ENCODE results near the gene ALOX12B.

Gene ALOX12B

GRCh38 chr17:8095361-8095760 is 7.8 kb upstream of the ALOX12B start:
- TF ChIP-seq, protein P1, sequence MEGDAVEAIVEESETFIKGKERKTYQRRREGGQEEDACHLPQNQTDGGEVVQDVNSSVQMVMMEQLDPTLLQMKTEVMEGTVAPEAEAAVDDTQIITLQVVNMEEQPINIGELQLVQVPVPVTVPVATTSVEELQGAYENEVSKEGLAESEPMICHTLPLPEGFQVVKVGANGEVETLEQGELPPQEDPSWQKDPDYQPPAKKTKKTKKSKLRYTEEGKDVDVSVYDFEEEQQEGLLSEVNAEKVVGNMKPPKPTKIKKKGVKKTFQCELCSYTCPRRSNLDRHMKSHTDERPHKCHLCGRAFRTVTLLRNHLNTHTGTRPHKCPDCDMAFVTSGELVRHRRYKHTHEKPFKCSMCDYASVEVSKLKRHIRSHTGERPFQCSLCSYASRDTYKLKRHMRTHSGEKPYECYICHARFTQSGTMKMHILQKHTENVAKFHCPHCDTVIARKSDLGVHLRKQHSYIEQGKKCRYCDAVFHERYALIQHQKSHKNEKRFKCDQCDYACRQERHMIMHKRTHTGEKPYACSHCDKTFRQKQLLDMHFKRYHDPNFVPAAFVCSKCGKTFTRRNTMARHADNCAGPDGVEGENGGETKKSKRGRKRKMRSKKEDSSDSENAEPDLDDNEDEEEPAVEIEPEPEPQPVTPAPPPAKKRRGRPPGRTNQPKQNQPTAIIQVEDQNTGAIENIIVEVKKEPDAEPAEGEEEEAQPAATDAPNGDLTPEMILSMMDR (IDR thresholded peaks at IDR 0.05; ENCODE audit: low read depth, low read length) = no peak
- H3K4me3 ChIP-seq (ENCODE audit: low read depth, low read length) = no peak overlapping the region

DNA sequence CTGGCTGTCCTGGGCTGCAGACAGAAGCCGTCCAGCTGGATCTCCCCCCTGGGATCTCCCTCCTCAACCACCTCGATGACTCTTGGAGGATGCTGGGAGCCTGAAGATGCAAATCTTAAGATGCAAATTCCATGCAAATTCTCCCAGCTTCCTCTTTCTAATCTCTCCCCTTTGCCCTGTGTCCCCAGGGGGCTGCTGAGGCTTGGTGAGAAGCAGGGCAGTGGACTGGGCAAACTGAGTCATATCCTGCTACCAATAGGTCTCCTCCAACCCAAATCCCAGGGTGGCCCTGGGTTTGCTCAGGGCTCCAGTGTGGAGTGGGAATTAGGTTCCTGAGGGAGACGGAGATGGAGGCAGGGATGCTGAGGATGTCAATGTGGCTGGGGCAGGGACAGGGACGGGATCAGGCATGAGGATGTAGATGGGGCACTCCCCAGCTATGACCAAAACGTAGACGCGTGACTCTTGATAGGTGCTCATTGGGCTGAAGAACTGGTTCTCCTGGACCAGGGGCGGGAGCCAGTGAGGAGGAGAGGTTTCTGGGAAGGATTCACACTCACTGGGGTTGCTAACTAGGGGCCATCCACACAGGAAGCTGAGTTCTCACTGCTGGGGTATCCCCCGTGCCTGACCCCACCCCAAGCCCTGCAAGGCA is 3.6 kb upstream of the ALOX12B start:
- H3K4me3 ChIP-seq (ENCODE audit: low read depth, low read length) = no peak overlapping the region
- TF ChIP-seq, protein P1 (IDR thresholded peaks at IDR 0.05; ENCODE audit: low read depth, low read length) = no peak

GRCh38 chr17:8089728-8090127 is 2.2 kb upstream of the ALOX12B start:
- TF ChIP-seq, protein P1 (IDR thresholded peaks at IDR 0.05; ENCODE audit: low read depth, low read length) = no peak
- H3K4me3 ChIP-seq (ENCODE audit: low read depth, low read length) = no peak overlapping the region

DNA sequence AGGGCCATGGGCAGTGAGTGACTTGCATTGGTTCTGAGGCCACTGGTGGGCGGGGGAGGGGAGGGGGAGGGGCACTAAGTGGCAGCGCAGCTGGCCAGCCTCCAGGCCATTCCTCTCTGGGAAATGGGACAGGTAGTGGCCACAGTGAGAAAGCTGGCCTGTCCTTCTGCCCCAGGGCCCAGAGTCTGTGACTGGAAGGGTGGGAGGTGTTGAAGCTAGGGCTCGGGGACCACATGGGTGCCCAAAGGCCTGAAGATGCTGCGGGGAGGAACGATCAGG is 375 bp upstream of the ALOX12B start:
- no peak overlapping the region for H3K4me3 ChIP-seq (ENCODE audit: low read depth, low read length)
- TF ChIP-seq, protein P1 (IDR thresholded peaks at IDR 0.05; ENCODE audit: low read depth, low read length) = no peak

DNA sequence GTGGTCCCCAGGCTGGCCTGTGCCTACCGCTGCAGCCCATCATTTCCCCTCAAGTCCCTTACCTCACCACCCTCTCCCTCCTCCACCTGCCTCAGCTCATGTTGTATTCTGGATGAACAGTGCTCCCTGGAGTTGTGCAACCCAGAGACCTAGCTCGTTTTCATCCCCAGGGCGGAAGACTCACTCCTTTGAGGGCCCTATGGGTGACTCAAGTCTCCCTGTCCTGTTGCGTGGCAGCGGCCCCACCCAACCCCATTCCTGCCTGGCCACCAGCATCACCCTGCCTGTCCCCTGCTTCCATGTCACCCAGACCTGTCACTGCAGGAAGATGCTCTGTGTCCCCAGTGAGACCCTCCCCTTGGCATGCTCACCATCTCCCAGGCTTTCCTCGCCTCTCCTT is 3.3 kb downstream of the ALOX12B start:
- TF ChIP-seq, protein P1 (IDR thresholded peaks at IDR 0.05; ENCODE audit: low read depth, low read length) = no peak

GRCh38 chr17:8082292-8082691 is 5.2 kb downstream of the ALOX12B start:
- TF ChIP-seq, protein P1 (IDR thresholded peaks at IDR 0.05; ENCODE audit: low read depth, low read length) = no peak
- H3K4me3 ChIP-seq (ENCODE audit: low read depth, low read length) = no peak overlapping the region

More for the DNA sequence above, 3.3 kb downstream of the ALOX12B start:
- no peak overlapping the region for H3K4me3 ChIP-seq (ENCODE audit: low read depth, low read length)

DNA sequence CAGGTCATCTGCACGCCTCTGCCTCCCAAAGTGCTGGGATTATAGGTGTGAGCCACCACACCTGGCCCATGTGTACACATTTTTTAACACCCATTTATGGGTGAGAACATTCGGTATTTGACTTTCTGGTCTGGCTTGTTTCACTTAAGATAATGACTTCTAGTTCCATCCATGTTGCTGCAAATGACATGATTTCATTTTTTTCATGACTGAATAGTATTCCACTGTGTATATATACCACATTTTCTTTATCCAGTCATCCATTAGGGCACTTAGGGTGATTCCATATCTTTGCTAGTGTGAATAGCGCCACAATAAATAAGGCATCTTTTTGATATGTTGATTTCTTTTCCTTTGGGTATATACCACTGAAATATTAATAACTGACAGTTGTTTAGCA is 5.6 kb downstream of the ALOX12B start:
- TF ChIP-seq, protein P1 (IDR thresholded peaks at IDR 0.05; ENCODE audit: low read depth, low read length) = no peak
- no peak overlapping the region for H3K4me3 ChIP-seq (ENCODE audit: low read depth, low read length)

Measured in WI38 (cell line).